ENCODE data around the gene C3. TPM values are rescaled to one million over a fixed set of nuclear protein-coding genes. Genes with fewer than 3 reads are reported as not detected.
A peak's percentile ranks its signal among the peaks of the same experiment; 100 is the strongest.

C3 gene
- total RNA-seq, 1 donor from 2014 or later = 0.69 TPM

DNA sequence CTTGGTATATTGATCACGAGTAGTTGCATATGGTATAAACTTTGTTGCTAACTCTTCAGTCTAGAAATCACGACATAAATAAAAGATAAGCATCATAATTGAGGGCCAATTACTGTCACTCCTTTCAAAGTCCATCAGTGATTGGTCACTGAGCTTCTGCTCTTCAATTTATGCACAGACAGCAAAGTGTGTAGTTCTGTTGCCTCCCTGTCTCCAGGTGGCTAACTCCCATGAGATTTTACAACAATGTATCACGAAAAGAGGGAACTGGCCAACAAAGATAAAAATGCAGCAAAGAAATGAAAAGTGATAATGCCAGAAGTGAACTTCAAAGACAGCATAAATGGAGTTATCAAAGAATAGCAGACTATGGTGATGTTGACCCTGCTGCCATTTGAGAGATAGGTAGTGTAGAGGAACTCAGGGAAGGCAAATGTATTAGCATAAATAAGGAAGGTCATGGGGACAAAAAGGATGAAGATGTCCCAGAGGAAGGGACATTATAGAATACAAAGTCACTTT, 37.8 kb downstream of the C3 start:
- DNase-seq = no peak
- Mint-ChIP-seq H3K27ac (ENCODE audit: unreplicated experiment) (no peak overlapping the region), H3K36me3 (ENCODE audit: unreplicated experiment) (peaks cover 10% of the 10 kb centered on the region), H3K9me3 (ENCODE audit: unreplicated experiment) (peaks cover 5% of the 10 kb centered on the region), H3K27me3 (ENCODE audit: unreplicated experiment) (peaks cover 6% of the 10 kb centered on the region), H3K4me1 (ENCODE audit: low read depth, unreplicated experiment) (no peaks in the 10 kb centered on the region), H3K4me3 (ENCODE audit: unreplicated experiment) (no peak overlapping the region)
- TF ChIP-seq, protein P1, sequence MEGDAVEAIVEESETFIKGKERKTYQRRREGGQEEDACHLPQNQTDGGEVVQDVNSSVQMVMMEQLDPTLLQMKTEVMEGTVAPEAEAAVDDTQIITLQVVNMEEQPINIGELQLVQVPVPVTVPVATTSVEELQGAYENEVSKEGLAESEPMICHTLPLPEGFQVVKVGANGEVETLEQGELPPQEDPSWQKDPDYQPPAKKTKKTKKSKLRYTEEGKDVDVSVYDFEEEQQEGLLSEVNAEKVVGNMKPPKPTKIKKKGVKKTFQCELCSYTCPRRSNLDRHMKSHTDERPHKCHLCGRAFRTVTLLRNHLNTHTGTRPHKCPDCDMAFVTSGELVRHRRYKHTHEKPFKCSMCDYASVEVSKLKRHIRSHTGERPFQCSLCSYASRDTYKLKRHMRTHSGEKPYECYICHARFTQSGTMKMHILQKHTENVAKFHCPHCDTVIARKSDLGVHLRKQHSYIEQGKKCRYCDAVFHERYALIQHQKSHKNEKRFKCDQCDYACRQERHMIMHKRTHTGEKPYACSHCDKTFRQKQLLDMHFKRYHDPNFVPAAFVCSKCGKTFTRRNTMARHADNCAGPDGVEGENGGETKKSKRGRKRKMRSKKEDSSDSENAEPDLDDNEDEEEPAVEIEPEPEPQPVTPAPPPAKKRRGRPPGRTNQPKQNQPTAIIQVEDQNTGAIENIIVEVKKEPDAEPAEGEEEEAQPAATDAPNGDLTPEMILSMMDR (IDR thresholded peaks at IDR 0.05; ENCODE audit: partially characterized antibody, unreplicated experiment) = no peak

DNA sequence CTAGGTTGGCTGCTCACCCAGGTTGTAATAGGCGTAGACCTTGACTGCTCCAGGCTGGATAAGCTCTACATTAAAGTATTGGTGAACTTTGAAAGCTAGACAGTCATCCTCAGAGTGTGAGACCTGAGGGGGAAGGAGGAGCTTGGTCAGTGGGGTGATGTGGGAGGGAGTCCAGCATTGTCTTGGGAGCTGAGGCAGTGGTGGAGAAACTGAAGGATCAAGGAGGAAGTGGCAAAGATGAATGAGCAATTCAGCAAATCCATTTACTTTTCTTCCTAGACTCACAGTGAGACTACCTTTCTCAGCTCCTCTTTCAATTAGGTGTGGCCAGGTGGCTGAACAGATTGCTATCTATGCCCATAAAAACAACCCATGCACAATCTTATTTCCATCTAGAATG, 40.3 kb downstream of the C3 start:
- no peak for DNase-seq
- peaks cover 7% of the 10 kb centered on the region for H3K9me3 Mint-ChIP-seq (ENCODE audit: unreplicated experiment)
- H3K4me1 Mint-ChIP-seq (ENCODE audit: low read depth, unreplicated experiment) = no peaks in the 10 kb centered on the region
- H3K36me3 Mint-ChIP-seq (ENCODE audit: unreplicated experiment) = peaks cover 10% of the 10 kb centered on the region
- no peak overlapping the region for H3K4me3 Mint-ChIP-seq (ENCODE audit: unreplicated experiment)
- TF ChIP-seq, protein P1 (IDR thresholded peaks at IDR 0.05; ENCODE audit: partially characterized antibody, unreplicated experiment) = no peak
- H3K27me3 Mint-ChIP-seq (ENCODE audit: unreplicated experiment) = peaks cover 6% of the 10 kb centered on the region
- no peak overlapping the region for H3K27ac Mint-ChIP-seq (ENCODE audit: unreplicated experiment)

DNA sequence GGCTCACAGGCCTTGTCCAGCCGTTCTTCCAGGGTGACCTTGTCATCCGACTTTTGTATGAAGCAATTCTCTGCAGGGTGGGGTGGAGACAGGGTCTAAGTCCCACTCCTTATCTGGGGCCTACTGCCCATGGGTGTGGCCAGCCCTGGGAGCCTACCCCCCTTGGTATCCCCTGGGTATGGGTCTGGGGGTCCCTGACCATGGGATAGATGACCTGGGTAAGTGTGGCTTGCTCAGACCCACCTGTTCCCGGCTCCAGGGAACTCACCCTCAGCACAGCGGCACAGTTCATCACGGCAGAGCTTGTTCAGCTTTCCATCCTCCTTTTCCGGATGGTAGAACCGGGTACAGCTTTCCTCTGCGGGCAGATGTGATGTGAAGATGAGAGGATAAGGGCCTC, 41.3 kb downstream of the C3 start:
- peaks cover 1% of the 10 kb centered on the region for H3K36me3 Mint-ChIP-seq (ENCODE audit: unreplicated experiment)
- no peak for DNase-seq
- no peak overlapping the region for H3K27ac Mint-ChIP-seq (ENCODE audit: unreplicated experiment)
- peaks cover 6% of the 10 kb centered on the region for H3K27me3 Mint-ChIP-seq (ENCODE audit: unreplicated experiment)
- TF ChIP-seq, protein P1 (IDR thresholded peaks at IDR 0.05; ENCODE audit: partially characterized antibody, unreplicated experiment) = no peak
- H3K4me1 Mint-ChIP-seq (ENCODE audit: low read depth, unreplicated experiment) = no peaks in the 10 kb centered on the region
- no peak overlapping the region for H3K4me3 Mint-ChIP-seq (ENCODE audit: unreplicated experiment)
- peaks cover 9% of the 10 kb centered on the region for H3K9me3 Mint-ChIP-seq (ENCODE audit: unreplicated experiment)

DNA sequence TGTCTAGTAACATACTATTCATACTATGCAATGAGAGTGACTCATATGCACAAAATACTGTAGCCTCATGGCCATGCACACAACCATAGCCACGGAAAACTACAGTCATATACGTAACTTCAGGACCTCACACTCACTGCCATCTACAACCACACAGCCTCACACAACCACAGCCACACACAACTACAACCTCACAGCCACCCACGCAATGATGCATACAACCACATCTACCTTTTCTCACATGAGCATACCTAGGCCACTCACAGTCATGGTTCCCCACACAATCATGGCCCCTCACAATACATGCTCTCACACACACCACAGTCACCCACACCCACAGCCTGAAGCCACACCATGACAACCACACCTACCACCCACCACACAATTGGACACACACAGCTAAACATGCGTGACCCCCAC, 41.8 kb downstream of the C3 start:
- TF ChIP-seq, protein P1 (IDR thresholded peaks at IDR 0.05; ENCODE audit: partially characterized antibody, unreplicated experiment) = no peak
- H3K27ac Mint-ChIP-seq (ENCODE audit: unreplicated experiment) = no peak overlapping the region
- H3K4me1 Mint-ChIP-seq (ENCODE audit: low read depth, unreplicated experiment) = no peaks in the 10 kb centered on the region
- no peak for DNase-seq
- H3K4me3 Mint-ChIP-seq (ENCODE audit: unreplicated experiment) = no peak overlapping the region
- no peaks in the 10 kb centered on the region for H3K36me3 Mint-ChIP-seq (ENCODE audit: unreplicated experiment)
- H3K9me3 Mint-ChIP-seq (ENCODE audit: unreplicated experiment) = peaks cover 9% of the 10 kb centered on the region
- peaks cover 6% of the 10 kb centered on the region for H3K27me3 Mint-ChIP-seq (ENCODE audit: unreplicated experiment)

DNA sequence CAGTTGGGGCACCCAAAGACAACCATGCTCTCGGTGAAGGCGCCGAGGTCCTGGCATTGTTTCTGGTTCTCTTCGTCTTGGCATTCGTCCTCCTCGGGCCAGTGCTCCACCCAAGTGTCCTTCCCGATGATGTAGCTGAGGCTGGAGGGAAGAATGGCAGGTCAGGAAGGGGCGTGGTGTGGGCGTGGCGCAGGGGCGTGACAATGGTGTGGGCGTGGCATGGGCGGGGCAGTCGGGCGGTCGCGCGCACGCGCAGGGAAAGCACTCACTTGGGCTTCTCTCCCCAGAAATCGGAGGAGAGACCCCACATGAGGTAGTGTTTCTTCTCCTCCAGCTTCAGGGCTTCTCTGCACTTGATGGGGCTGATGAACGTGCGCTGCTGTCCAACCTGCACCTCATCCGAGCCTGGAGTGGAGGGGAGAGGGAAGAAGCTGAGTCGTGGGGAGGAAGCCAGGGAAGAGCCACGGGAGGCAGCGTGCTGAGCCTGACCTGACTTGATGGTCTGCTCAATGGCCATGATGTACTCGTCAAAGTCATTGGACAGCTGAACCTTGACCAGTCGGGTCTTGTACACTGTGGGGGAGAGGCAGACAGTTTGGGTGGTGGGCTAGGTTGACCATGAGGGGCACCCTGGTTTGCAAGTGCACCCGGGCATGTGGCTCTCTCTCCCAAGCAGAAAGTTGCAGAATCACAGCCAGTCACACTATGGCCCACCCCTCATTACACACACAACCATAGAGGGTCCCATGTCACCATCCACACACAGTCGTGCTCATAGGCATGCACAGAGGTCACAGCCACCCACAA, 42.4 kb downstream of the C3 start:
- no peaks in the 10 kb centered on the region for H3K4me1 Mint-ChIP-seq (ENCODE audit: low read depth, unreplicated experiment)
- H3K9me3 Mint-ChIP-seq (ENCODE audit: unreplicated experiment) = peaks cover 9% of the 10 kb centered on the region
- H3K27me3 Mint-ChIP-seq (ENCODE audit: unreplicated experiment) = peaks cover 6% of the 10 kb centered on the region
- H3K36me3 Mint-ChIP-seq (ENCODE audit: unreplicated experiment) = no peaks in the 10 kb centered on the region
- no peak overlapping the region for H3K27ac Mint-ChIP-seq (ENCODE audit: unreplicated experiment)
- TF ChIP-seq, protein P1 (IDR thresholded peaks at IDR 0.05; ENCODE audit: partially characterized antibody, unreplicated experiment) = no peak
- peak; percentile 38 for DNase-seq
- no peak overlapping the region for H3K4me3 Mint-ChIP-seq (ENCODE audit: unreplicated experiment)

Measured in glutamatergic neuron (in vitro differentiated cells).